SJSA1 (cell line): Measurements from ENCODE around the gene GRHL1. TPM values are rescaled to one million over a fixed set of nuclear protein-coding genes. Genes with fewer than 3 reads are reported as not detected.

Source experiments
- DNase-seq, 2 experiments: peaks; one replicate each; pipeline ENCODE4 v3.0.0-alpha.2; 2015 to 2020; ENCODE audit warnings: low spot score in 2 of 2, low read depth in 1 of 2
- H3K27ac ChIP-seq: fragments of 250-450 bp; sonication (Bioruptor Pico); 2 replicates; pipeline ENCODE4 v1.5.1; 2020; ENCODE audit warnings: mild to moderate bottlenecking, moderate library complexity
- H3K27me3 ChIP-seq: fragments of 250-450 bp; sonication (Bioruptor Pico); replicated peaks from 2 replicates; pipeline ENCODE4 v1.5.1; 2020; ENCODE audit warnings: mild to moderate bottlenecking, moderate library complexity
- H3K36me3 ChIP-seq: fragments of 250-450 bp; sonication (Bioruptor Pico); 2 replicates; pipeline ENCODE4 v1.5.1; 2020; ENCODE audit warnings: mild to moderate bottlenecking
- H3K4me1 ChIP-seq: fragments of 250-450 bp; sonication (Bioruptor Pico); replicated peaks from 2 replicates; pipeline ENCODE4 v1.6.1; 2021; ENCODE audit warnings: mild to moderate bottlenecking
- H3K4me3 ChIP-seq: fragments of 250-450 bp; sonication (Bioruptor Pico); 2 replicates; pipeline ENCODE4 v1.5.1; 2020; ENCODE audit warnings: mild to moderate bottlenecking
- H3K9me3 ChIP-seq: fragments of 250-450 bp; sonication (Bioruptor Pico); replicated peaks from 2 replicates; pipeline ENCODE4 v1.5.1; 2020; ENCODE audit warnings: mild to moderate bottlenecking
- total RNA-seq: library from RNA; depleted of rRNA; stranded (reverse); fragments of >200 nt; shearing (Covaris generic); gene quantifications from 2 replicates; pipeline ENCODE4 v1.2.3, GENCODE V29; 2014; rRNA removed

GRHL1 gene
- total RNA-seq, 1 experiment from 2014 or later, result 2.3 TPM

- Histone ChIP-seq H3K9me3 (peaks cover 7% of the 10 kb centered on the region), H3K36me3 (peaks cover 22% of the 10 kb centered on the region), H3K4me3 (no peak overlapping the region), H3K27me3 (no peaks in the 10 kb centered on the region), H3K27ac (no peak overlapping the region), H3K4me1 (peaks cover 21% of the 10 kb centered on the region)
- no peak for DNase-seq
These were observed 90.2 kb downstream of the GRHL1 start for GRCh38 chr2:10041711-10042110.

GRCh38 chr2:10042301-10043161, 91.0 kb downstream of the GRHL1 start:
- Histone ChIP-seq H3K36me3 (peaks cover 22% of the 10 kb centered on the region), H3K4me3 (peak overlapping the region; percentile 25), H3K27ac (peak overlapping the region; percentile 50; the same call in 1 of the 2 replicates), H3K27me3 (no peaks in the 10 kb centered on the region), H3K9me3 (peaks cover 7% of the 10 kb centered on the region), H3K4me1 (peaks cover 17% of the 10 kb centered on the region)
- DNase-seq, result peak in 1 of 2 experiments; percentile 60

- peaks cover 7% of the 10 kb centered on the region for H3K9me3 ChIP-seq
- peak within 1 kb of the TSS; percentile 97 for H3K4me3 ChIP-seq
- peaks cover 16% of the 10 kb centered on the region for H3K4me1 ChIP-seq
- peak; percentile 84 to 91 for DNase-seq
- peaks cover 31% of the 10 kb centered on the region for H3K36me3 ChIP-seq
- no peaks in the 10 kb centered on the region for H3K27me3 ChIP-seq
- H3K27ac ChIP-seq, result peak within 1 kb of the TSS; percentile 97
These were observed 91.9 kb downstream of the GRHL1 start, which contains the start of gene KLF11 for GRCh38 chr2:10043256-10043905. Gene KLF11 (plus strand): TSS chr2:10043550. CDS start chr2:10043717, 167 bp downstream.

- peaks cover 34% of the 10 kb centered on the region for H3K36me3 ChIP-seq
- H3K27me3 ChIP-seq, result no peaks in the 10 kb centered on the region
- peaks cover 16% of the 10 kb centered on the region for H3K4me1 ChIP-seq
- H3K9me3 ChIP-seq, result peaks cover 7% of the 10 kb centered on the region
- peak overlapping the region; percentile 97 for H3K27ac ChIP-seq
- peak; percentile 79 to 96 for DNase-seq
- H3K4me3 ChIP-seq, result peak overlapping the region; percentile 97
These were observed 92.6 kb downstream of the GRHL1 start for GRCh38 chr2:10043906-10044601.

GRCh38 chr2:10045561-10046355, 94.3 kb downstream of the GRHL1 start:
- DNase-seq, result no peak
- Histone ChIP-seq H3K27me3 (no peaks in the 10 kb centered on the region), H3K9me3 (peaks cover 7% of the 10 kb centered on the region), H3K4me1 (peaks cover 16% of the 10 kb centered on the region), H3K4me3 (no peak overlapping the region), H3K36me3 (peaks cover 45% of the 10 kb centered on the region), H3K27ac (no peak overlapping the region)

- peaks cover 48% of the 10 kb centered on the region for H3K36me3 ChIP-seq
- no peak overlapping the region for H3K4me3 ChIP-seq
- H3K27ac ChIP-seq, result no peak overlapping the region
- peaks cover 16% of the 10 kb centered on the region for H3K4me1 ChIP-seq
- H3K27me3 ChIP-seq, result no peaks in the 10 kb centered on the region
- DNase-seq, result no peak
- H3K9me3 ChIP-seq, result peaks cover 7% of the 10 kb centered on the region
These were observed 95.4 kb downstream of the GRHL1 start for GRCh38 chr2:10046931-10047330.

GRCh38 chr2:10047616-10048500, 96.4 kb downstream of the GRHL1 start:
- Histone ChIP-seq H3K4me3 (no peak overlapping the region), H3K36me3 (peaks cover 56% of the 10 kb centered on the region), H3K4me1 (peaks cover 11% of the 10 kb centered on the region), H3K27ac (no peak overlapping the region), H3K27me3 (no peaks in the 10 kb centered on the region), H3K9me3 (peaks cover 7% of the 10 kb centered on the region)
- DNase-seq, result no peak

- Histone ChIP-seq H3K4me1 (peaks cover 8% of the 10 kb centered on the region), H3K36me3 (peaks cover 62% of the 10 kb centered on the region), H3K27me3 (no peaks in the 10 kb centered on the region), H3K27ac (no peak overlapping the region), H3K4me3 (no peak overlapping the region), H3K9me3 (peaks cover 5% of the 10 kb centered on the region)
- peak in 1 of 2 experiments; percentile 50 for DNase-seq
These were observed 97.1 kb downstream of the GRHL1 start for GRCh38 chr2:10048501-10049171.

Other genes starting within 250 kb of the GRHL1 start
- gene TAF1B, start 108.2 kb upstream of the GRHL1 start, total RNA-seq, result 35.6 and 73.8 TPM in 2 replicates
- gene KLF11, start 91.9 kb downstream of the GRHL1 start, total RNA-seq, result 13.6 and 16.0 TPM in 2 replicates
- gene CYS1, start 128.7 kb downstream of the GRHL1 start, total RNA-seq, result 13.7 and 21.3 TPM in 2 replicates
- 180 and 209 TPM in 2 replicates for gene RRM2, start 171.0 kb downstream of the GRHL1 start, total RNA-seq